Measurements from ENCODE around the gene CSNK1G1.

GRCh38 chr15:64340355-64340754 is 15.6 kb downstream of the CSNK1G1 start:
- no peak for TF ChIP-seq CTCF (conservative IDR thresholded peaks at IDR 0.05)
- no peak for TF ChIP-seq ZFX (IDR thresholded peaks at IDR 0.05)
